H9 (cell line): Measurements from ENCODE around the gene GTF2A1. TPM values are rescaled to one million over a fixed set of nuclear protein-coding genes. Genes with fewer than 3 reads are reported as not detected.

Experiments
- DNase-seq: peaks from one replicate; pipeline ENCODE4 v3.0.0-alpha.2; 2017
- H2AFZ ChIP-seq: one replicate; pipeline ENCODE4 v1.6.1; 2013; ENCODE audit warnings: mild to moderate bottlenecking, low read length, control low read depth, moderate library complexity
- H2AK5ac ChIP-seq: 2 replicates; pipeline ENCODE4 v1.6.1; 2013; ENCODE audit warnings: low read length, control low read depth, mixed read lengths; ENCODE audit not compliant: insufficient read length
- H2BK120ac ChIP-seq: one replicate; pipeline ENCODE4 v1.6.1; 2013; ENCODE audit warnings: low read depth, mild to moderate bottlenecking, low read length, control low read depth, inconsistent platforms; ENCODE audit not compliant: poor library complexity, severe bottlenecking
- H2BK12ac ChIP-seq: 2 replicates; pipeline ENCODE4 v1.6.1; 2013; ENCODE audit warnings: low read length, control low read depth, mixed read lengths, low read depth; ENCODE audit not compliant: insufficient read length
- H2BK15ac ChIP-seq: 2 replicates; pipeline ENCODE4 v1.6.1; 2013; ENCODE audit warnings: low read depth, low read length, control low read depth
- H2BK20ac ChIP-seq: one replicate; pipeline ENCODE4 v1.6.1; 2013; ENCODE audit warnings: low read depth, mild to moderate bottlenecking, low read length, control low read depth, inconsistent platforms; ENCODE audit not compliant: poor library complexity, severe bottlenecking
- H2BK5ac ChIP-seq: 2 replicates; pipeline ENCODE4 v1.6.1; 2013; ENCODE audit warnings: low read length, control low read depth, mixed read lengths; ENCODE audit not compliant: insufficient read length
- H3K14ac ChIP-seq: 2 replicates; pipeline ENCODE4 v1.6.1; 2013; ENCODE audit warnings: low read length, control low read depth; ENCODE audit not compliant: insufficient read depth
- H3K18ac ChIP-seq: 2 replicates; pipeline ENCODE4 v1.6.1; 2013; ENCODE audit warnings: low read depth, mild to moderate bottlenecking, mixed read lengths, low read length, control low read depth; ENCODE audit not compliant: insufficient read length
- H3K23ac ChIP-seq: 2 replicates; pipeline ENCODE4 v1.6.1; 2013; ENCODE audit warnings: low read length, control low read depth, mixed read lengths, low read depth; ENCODE audit not compliant: insufficient read length
- H3K23me2 ChIP-seq: 2 replicates; pipeline ENCODE4 v1.6.1; 2013; ENCODE audit warnings: low read depth, mild to moderate bottlenecking, mixed read lengths, low read length, control low read depth; ENCODE audit not compliant: insufficient read length, poor library complexity, severe bottlenecking
- H3K27ac ChIP-seq: 2 replicates; pipeline ENCODE4 v1.5.1; 2013; ENCODE audit warnings: low read length, control low read depth, mixed read lengths, low read depth; ENCODE audit not compliant: insufficient read length
- H3K27me3 ChIP-seq: 2 replicates; pipeline ENCODE4 v1.6.1; 2013; ENCODE audit warnings: low read length, control low read depth, inconsistent platforms; ENCODE audit not compliant: insufficient read depth
- H3K4ac ChIP-seq: 2 replicates; pipeline ENCODE4 v1.6.1; 2013; ENCODE audit warnings: low read depth, mild to moderate bottlenecking, control low read depth, inconsistent platforms, low read length, moderate library complexity
- H3K4me1 ChIP-seq: 2 replicates; pipeline ENCODE4 v1.6.1; 2013; ENCODE audit warnings: low read length, control low read depth, inconsistent platforms; ENCODE audit not compliant: insufficient read depth
- H3K4me2 ChIP-seq: 2 replicates; pipeline ENCODE4 v1.6.1; 2013; ENCODE audit warnings: low read length, control low read depth, mixed read lengths; ENCODE audit not compliant: insufficient read length, insufficient read depth
- H3K56ac ChIP-seq: 2 replicates; pipeline ENCODE4 v1.6.1; 2013; ENCODE audit warnings: low read depth, mild to moderate bottlenecking, mixed read lengths, low read length, control low read depth; ENCODE audit not compliant: insufficient read length
- H3K79me1 ChIP-seq: 2 replicates; pipeline ENCODE4 v1.6.1; 2013; ENCODE audit warnings: low read depth, mild to moderate bottlenecking, moderate library complexity, low read length, control low read depth, inconsistent platforms; ENCODE audit not compliant: insufficient read depth, poor library complexity, severe bottlenecking
- H3K79me2 ChIP-seq: 2 replicates; pipeline ENCODE4 v1.6.1; 2013; ENCODE audit warnings: low read length, control low read depth, inconsistent platforms; ENCODE audit not compliant: insufficient read depth
- H3K9ac ChIP-seq: 2 replicates; pipeline ENCODE4 v1.6.1; 2013; ENCODE audit warnings: low read length, control low read depth, mixed read lengths; ENCODE audit not compliant: insufficient read length; ENCODE audit errors: extremely low read depth
- H3K9me3 ChIP-seq: one replicate; pipeline ENCODE4 v1.6.1; 2013; ENCODE audit warnings: low read depth, low read length, inconsistent platforms; ENCODE audit not compliant: control insufficient read depth
- H3T11ph ChIP-seq: one replicate; pipeline ENCODE4 v1.6.1; 2013; ENCODE audit warnings: mild to moderate bottlenecking, low read length, control low read depth, inconsistent platforms
- H4K20me1 ChIP-seq: one replicate; pipeline ENCODE4 v1.6.1; 2013; ENCODE audit not compliant: control insufficient read depth, insufficient read length, insufficient read depth
- H4K5ac ChIP-seq: 2 replicates; pipeline ENCODE4 v1.6.1; 2013; ENCODE audit warnings: low read depth, mild to moderate bottlenecking, mixed read lengths, low read length, control low read depth; ENCODE audit not compliant: insufficient read length
- H4K8ac ChIP-seq: replicated peaks from 2 replicates; pipeline ENCODE4 v1.6.1; 2013; ENCODE audit warnings: low read length, control low read depth, mixed read lengths, low read depth; ENCODE audit not compliant: insufficient read length
- H4K91ac ChIP-seq: 2 replicates; pipeline ENCODE4 v1.6.1; 2013; ENCODE audit warnings: low read depth, mild to moderate bottlenecking, moderate library complexity, mixed read lengths, low read length, control low read depth; ENCODE audit not compliant: insufficient read length
- H3K27ac Mint-ChIP-seq, 3 experiments: 2 replicates in 2 of 3; 3 replicates in 1 of 3; pipeline ENCODE4 v1.8.0; 2020 to 2021; ENCODE audit warnings: mixed read lengths in 3 of 3, mild to moderate bottlenecking in 1 of 3, moderate library complexity in 1 of 3
- H3K27me3 Mint-ChIP-seq: 2 replicates; pipeline ENCODE4 v1.8.0; 2021; ENCODE audit warnings: low read depth, mild to moderate bottlenecking, moderate library complexity, mixed read lengths
- H3K36me3 Mint-ChIP-seq, 3 experiments: 2 replicates in 2 of 3; 3 replicates in 1 of 3; pipeline ENCODE4 v1.8.0; 2020 to 2021; ENCODE audit warnings: low read depth in 3 of 3, mixed read lengths in 3 of 3; ENCODE audit not compliant: insufficient read depth in 1 of 3
- H3K4me1 Mint-ChIP-seq, 2 experiments: 2 replicates each; pipeline ENCODE4 v1.8.0; 2020; ENCODE audit warnings: mixed read lengths in 2 of 2
- H3K4me3 Mint-ChIP-seq, 2 experiments: 2 replicates in 1 of 2; 3 replicates in 1 of 2; pipeline ENCODE4 v1.8.0; 2020 to 2021; ENCODE audit warnings: mild to moderate bottlenecking in 2 of 2, mixed read lengths in 2 of 2, moderate library complexity in 1 of 2
- H3K9me3 Mint-ChIP-seq, 2 experiments: 2 replicates in 1 of 2; 3 replicates in 1 of 2; pipeline ENCODE4 v1.8.0; 2020; ENCODE audit warnings: mild to moderate bottlenecking in 2 of 2, mixed read lengths in 2 of 2, moderate library complexity in 1 of 2
- CTCF ChIP-seq: fragments of 200-600 bp; sonication (generic); conservative IDR thresholded peaks from 3 replicates; pipeline ENCODE4 v1.8.0; 2021; ENCODE audit warnings: antibody characterized with exemption, mild to moderate bottlenecking
- WGBS: extraction: QIAGEN DNeasy Blood & Tissue Kit; methylation state at CpG from one replicate; pipeline ENCODE4 v1.1.7; 2013; ENCODE audit warnings: missing lambda C conversion rate, low lambda C conversion rate, mixed read lengths; ENCODE audit not compliant: insufficient read length; ENCODE audit errors: extremely low coverage; 5-methylcytosine and 5-hydroxymethylcytosine counted together
- total RNA-seq: library from RNA; stranded (reverse); gene quantifications from 2 replicates; pipeline ENCODE4 v1.2.1, GENCODE V29; 2021

Gene GTF2A1
- total RNA-seq, 1 experiment from 2014 or later: 43.0 TPM

DNA sequence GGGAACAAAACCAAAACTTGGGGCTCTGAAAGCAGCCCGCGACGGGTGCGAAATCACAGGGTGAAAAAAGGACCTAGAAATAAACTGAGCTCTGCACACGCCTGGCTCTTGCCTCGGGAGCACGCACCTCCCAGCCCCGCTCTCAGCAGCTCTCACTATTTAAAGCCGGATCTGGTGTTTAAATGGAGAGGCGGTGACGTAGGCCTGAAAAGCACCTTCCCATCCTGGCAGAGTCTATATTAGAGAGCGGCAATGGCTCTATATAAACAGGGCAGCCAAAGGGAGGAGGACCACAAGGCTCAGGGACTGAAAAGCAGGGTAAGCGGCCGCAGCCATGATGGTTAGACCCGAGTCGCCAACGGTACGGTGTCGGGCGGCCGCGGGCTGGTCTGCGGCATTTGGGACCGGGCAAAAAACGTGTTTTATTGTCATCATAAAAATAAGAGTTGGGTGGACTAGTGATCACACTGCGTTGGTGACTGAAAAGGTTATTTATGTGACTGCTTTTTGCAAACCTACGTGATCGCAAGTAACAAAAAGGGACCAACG is 1.5 kb downstream of the GTF2A1 start:
- Histone ChIP-seq H2AFZ (no peak overlapping the region), H2BK5ac (peak overlapping the region; percentile 93), H3K9ac (peak overlapping the region; percentile 100), H3K4ac (peak overlapping the region; percentile 42; the same call in 1 of the 2 replicates), H3K4me2 (peak overlapping the region; percentile 91), H4K5ac (peak overlapping the region; percentile 98), H4K20me1 (no peaks in the 10 kb centered on the region), H3K4me1 (no peaks in the 10 kb centered on the region; the same call in none of the 2 replicates), H2AK5ac (peak overlapping the region; percentile 92), H3K9me3 (no peaks in the 10 kb centered on the region), H2BK15ac (no peak overlapping the region), H4K91ac (no peak overlapping the region), H2BK12ac (peak overlapping the region; percentile 74), H3K27ac (peak overlapping the region; percentile 99), H3T11ph (peak overlapping the region; percentile 78), H3K14ac (peak overlapping the region; percentile 99), H3K23me2 (peaks cover 7% of the 10 kb centered on the region), H3K23ac (peak overlapping the region; percentile 72), H3K18ac (peak overlapping the region; percentile 99), H3K79me2 (peaks cover 13% of the 10 kb centered on the region; the same call in 1 of the 2 replicates), H3K27me3 (no peaks in the 10 kb centered on the region; the same call in 1 of the 2 replicates), H2BK120ac (peak overlapping the region; percentile 94), H3K56ac (peak overlapping the region; percentile 97), H4K8ac (peak overlapping the region; percentile 98), H2BK20ac (no peak overlapping the region), H3K79me1 (no peaks in the 10 kb centered on the region)
- TF ChIP-seq CTCF: no peak
- WGBS: no CpG with 5 or more reads among the region's 29 CpGs
- peaks cover 0 to 5% of the 10 kb centered on the region in 2 experiments; a peak in 3 of 5 replicates for H3K9me3 Mint-ChIP-seq
- peaks cover 30 to 31% of the 10 kb centered on the region in 2 experiments for H3K4me1 Mint-ChIP-seq
- peak overlapping the region; percentile 96 to 99 for H3K4me3 Mint-ChIP-seq
- peaks cover 3% of the 10 kb centered on the region; the same call in 1 of the 2 replicates for H3K27me3 Mint-ChIP-seq
- peaks cover 13 to 29% (median 24%) of the 10 kb centered on the region in 3 experiments; a peak in 6 of 7 replicates for H3K36me3 Mint-ChIP-seq
- peak overlapping the region; percentile 100 for H3K27ac Mint-ChIP-seq
- DNase-seq: peak; percentile 92
